ENCODE data around the gene TBCE.

The TBCE gene

DNA sequence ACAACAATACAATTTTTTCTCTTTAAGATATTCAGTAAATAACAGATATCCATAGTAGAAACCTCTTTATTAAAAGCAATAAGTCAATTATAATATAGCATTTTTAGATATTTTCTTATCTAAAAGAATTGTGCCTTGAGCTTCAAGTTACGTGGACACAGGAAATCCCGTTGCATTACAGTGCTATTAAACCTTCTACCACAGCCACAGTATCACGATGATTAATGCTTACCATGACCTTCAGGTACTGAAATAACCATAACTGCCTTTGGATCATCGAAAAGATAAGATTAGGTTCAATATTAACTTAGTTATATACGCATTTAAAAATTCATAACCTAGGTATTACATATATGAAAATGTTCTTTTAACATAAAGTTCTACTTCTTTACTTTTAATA is 119.1 kb downstream of the TBCE start:
- no peak overlapping the region for H3K9ac ChIP-seq (ENCODE audit: low read length)
- no peaks in the 10 kb centered on the region for H3K36me3 ChIP-seq (ENCODE audit: low read length)
- H3K79me2 ChIP-seq (ENCODE audit: insufficient read depth, low read length): no peaks in the 10 kb centered on the region
- H3K4me3 ChIP-seq (ENCODE audit: insufficient read depth, low read length, poor library complexity, severe bottlenecking): no peak overlapping the region
- no peaks in the 10 kb centered on the region for H3K9me2 ChIP-seq (replicated peaks; ENCODE audit: insufficient read depth, low read length)
- H3F3A ChIP-seq (ENCODE audit: insufficient read depth): no peaks in the 10 kb centered on the region
- H3K9me3 ChIP-seq (ENCODE audit: insufficient read depth, low read length): no peaks in the 10 kb centered on the region
- H3K4me2 ChIP-seq (ENCODE audit: low read depth, low read length, poor library complexity, severe bottlenecking): no peak overlapping the region
- H4K20me1 ChIP-seq (ENCODE audit: low read depth, low read length): no peaks in the 10 kb centered on the region
- H3K27me3 ChIP-seq (ENCODE audit: low read length): no peaks in the 10 kb centered on the region
- TF ChIP-seq, protein P1, sequence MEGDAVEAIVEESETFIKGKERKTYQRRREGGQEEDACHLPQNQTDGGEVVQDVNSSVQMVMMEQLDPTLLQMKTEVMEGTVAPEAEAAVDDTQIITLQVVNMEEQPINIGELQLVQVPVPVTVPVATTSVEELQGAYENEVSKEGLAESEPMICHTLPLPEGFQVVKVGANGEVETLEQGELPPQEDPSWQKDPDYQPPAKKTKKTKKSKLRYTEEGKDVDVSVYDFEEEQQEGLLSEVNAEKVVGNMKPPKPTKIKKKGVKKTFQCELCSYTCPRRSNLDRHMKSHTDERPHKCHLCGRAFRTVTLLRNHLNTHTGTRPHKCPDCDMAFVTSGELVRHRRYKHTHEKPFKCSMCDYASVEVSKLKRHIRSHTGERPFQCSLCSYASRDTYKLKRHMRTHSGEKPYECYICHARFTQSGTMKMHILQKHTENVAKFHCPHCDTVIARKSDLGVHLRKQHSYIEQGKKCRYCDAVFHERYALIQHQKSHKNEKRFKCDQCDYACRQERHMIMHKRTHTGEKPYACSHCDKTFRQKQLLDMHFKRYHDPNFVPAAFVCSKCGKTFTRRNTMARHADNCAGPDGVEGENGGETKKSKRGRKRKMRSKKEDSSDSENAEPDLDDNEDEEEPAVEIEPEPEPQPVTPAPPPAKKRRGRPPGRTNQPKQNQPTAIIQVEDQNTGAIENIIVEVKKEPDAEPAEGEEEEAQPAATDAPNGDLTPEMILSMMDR (IDR thresholded peaks at IDR 0.05; ENCODE audit: insufficient read depth, low read length, poor library complexity, severe bottlenecking): no peak
- TF ChIP-seq EZH2phosphoT487 (conservative IDR thresholded peaks at IDR 0.05; ENCODE audit: low read length): no peak
- no peak overlapping the region for H2AFZ ChIP-seq (ENCODE audit: low read depth, low read length, severe bottlenecking)
- H3K27ac ChIP-seq (ENCODE audit: low read depth, low read length): no peak overlapping the region

DNA sequence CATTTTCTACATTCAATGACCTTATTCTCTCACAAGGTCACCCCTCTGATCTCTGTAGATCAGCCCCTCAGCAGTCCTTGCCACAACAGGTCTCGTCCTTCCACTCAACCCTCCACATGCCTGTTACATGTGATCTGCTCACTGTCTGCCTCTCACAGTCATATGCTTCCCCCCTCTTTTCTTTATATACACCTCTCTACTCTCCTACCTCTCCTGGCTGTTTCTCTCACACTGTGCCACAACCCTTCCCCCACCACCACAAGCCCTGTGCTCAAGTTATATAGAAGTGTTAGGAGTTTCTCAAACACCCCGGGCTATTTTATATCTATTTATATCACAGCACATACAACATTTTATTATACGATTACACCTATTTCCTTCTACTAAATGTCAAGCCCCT is 124.4 kb downstream of the TBCE start:
- Histone ChIP-seq H3K27ac (ENCODE audit: low read depth, low read length) (no peak overlapping the region), H3K9me2 (replicated peaks; ENCODE audit: insufficient read depth, low read length) (no peaks in the 10 kb centered on the region), H3K9ac (ENCODE audit: low read length) (no peak overlapping the region), H4K20me1 (ENCODE audit: low read depth, low read length) (no peaks in the 10 kb centered on the region), H3K4me2 (ENCODE audit: low read depth, low read length, poor library complexity, severe bottlenecking) (no peak overlapping the region), H3F3A (ENCODE audit: insufficient read depth) (no peaks in the 10 kb centered on the region), H2AFZ (ENCODE audit: low read depth, low read length, severe bottlenecking) (no peak overlapping the region), H3K27me3 (ENCODE audit: low read length) (no peaks in the 10 kb centered on the region), H3K79me2 (ENCODE audit: insufficient read depth, low read length) (no peaks in the 10 kb centered on the region), H3K9me3 (ENCODE audit: insufficient read depth, low read length) (no peaks in the 10 kb centered on the region), H3K36me3 (ENCODE audit: low read length) (no peaks in the 10 kb centered on the region), H3K4me3 (ENCODE audit: insufficient read depth, low read length, poor library complexity, severe bottlenecking) (no peak overlapping the region)
- TF ChIP-seq EZH2phosphoT487 (conservative IDR thresholded peaks at IDR 0.05; ENCODE audit: low read length): no peak
- TF ChIP-seq, protein P1 (IDR thresholded peaks at IDR 0.05; ENCODE audit: insufficient read depth, low read length, poor library complexity, severe bottlenecking): no peak

DNA sequence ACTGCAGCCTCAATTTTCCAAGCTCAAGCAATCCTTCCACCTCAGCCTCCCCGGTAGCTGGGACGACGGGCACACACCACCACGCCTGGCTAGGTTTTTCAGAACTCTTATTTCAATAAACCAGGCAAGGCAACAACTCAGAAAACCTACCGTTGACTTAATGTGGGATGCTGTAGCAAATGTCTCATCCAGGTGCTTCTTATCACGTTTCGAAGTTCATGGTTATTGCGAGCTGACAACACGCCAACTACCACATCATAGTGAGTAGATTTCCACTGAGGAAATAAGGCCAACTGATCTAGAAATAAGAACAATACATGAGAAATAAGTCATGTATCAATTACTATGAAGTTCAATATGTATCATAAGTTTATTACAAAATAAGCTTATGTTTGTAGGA is 127.3 kb downstream of the TBCE start:
- no peak overlapping the region for H3K27ac ChIP-seq (ENCODE audit: low read depth, low read length)
- no peaks in the 10 kb centered on the region for H3K36me3 ChIP-seq (ENCODE audit: low read length)
- H3K9me2 ChIP-seq (replicated peaks; ENCODE audit: insufficient read depth, low read length): no peaks in the 10 kb centered on the region
- no peaks in the 10 kb centered on the region for H3K27me3 ChIP-seq (ENCODE audit: low read length)
- H3F3A ChIP-seq (ENCODE audit: insufficient read depth): no peaks in the 10 kb centered on the region
- no peak overlapping the region for H2AFZ ChIP-seq (ENCODE audit: low read depth, low read length, severe bottlenecking)
- no peak overlapping the region for H3K4me2 ChIP-seq (ENCODE audit: low read depth, low read length, poor library complexity, severe bottlenecking)
- H3K4me3 ChIP-seq (ENCODE audit: insufficient read depth, low read length, poor library complexity, severe bottlenecking): no peak overlapping the region
- H3K9me3 ChIP-seq (ENCODE audit: insufficient read depth, low read length): no peaks in the 10 kb centered on the region
- TF ChIP-seq EZH2phosphoT487 (conservative IDR thresholded peaks at IDR 0.05; ENCODE audit: low read length): no peak
- TF ChIP-seq, protein P1 (IDR thresholded peaks at IDR 0.05; ENCODE audit: insufficient read depth, low read length, poor library complexity, severe bottlenecking): no peak
- H3K9ac ChIP-seq (ENCODE audit: low read length): no peak overlapping the region
- H3K79me2 ChIP-seq (ENCODE audit: insufficient read depth, low read length): no peaks in the 10 kb centered on the region
- no peaks in the 10 kb centered on the region for H4K20me1 ChIP-seq (ENCODE audit: low read depth, low read length)
